GM21786 (cell line): Measurements from ENCODE around the gene VPS13D.
"Not testable (repeated sequence)": the region's sequence is repeated elsewhere in the genome, so short reads cannot be mapped to it uniquely, and the experiment has no call there.

ENCODE experiments used
- ATAC-seq: cut with Tn5 transposase; IDR thresholded peaks from one replicate; pipeline ENCODE4 v1.9.1; 2021; ENCODE audit not compliant: unreplicated experiment

The VPS13D gene

DNA sequence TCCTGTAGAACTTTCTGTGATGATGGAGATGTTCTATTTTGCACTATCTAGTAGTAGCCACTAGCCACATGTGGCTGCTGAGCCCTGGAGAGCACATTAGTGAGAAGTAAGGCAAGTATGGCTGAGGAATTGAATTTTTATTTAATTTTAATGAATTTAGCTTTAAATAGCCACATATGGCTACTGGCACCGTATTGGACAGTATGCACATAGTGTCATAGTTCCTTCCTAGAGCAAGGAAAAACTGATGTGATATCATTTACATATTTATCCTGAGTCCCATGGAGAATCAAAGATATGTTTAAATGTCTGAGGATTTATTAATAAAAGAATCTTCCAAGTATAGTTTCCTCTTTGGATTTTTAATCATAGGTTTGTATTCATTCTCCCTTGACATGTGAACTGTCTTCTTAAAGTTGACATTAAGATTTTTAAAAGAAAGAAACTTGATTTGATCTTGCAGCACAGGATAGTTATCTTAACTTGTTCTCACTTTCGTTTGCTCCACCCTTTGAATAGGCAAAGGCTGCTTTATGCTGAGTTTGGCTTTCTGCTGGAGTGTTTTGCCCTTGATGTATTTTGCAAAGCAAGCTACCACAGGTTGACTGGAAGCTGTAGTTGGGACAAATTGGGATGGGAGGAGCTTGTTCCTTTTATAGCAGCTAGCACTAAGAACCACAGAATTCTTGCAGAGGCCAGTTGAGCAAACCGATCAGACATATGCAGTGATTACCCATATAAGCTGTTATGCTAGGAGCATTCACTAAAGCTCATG, 129.7 kb downstream of the VPS13D start:
- ATAC-seq = no peak

DNA sequence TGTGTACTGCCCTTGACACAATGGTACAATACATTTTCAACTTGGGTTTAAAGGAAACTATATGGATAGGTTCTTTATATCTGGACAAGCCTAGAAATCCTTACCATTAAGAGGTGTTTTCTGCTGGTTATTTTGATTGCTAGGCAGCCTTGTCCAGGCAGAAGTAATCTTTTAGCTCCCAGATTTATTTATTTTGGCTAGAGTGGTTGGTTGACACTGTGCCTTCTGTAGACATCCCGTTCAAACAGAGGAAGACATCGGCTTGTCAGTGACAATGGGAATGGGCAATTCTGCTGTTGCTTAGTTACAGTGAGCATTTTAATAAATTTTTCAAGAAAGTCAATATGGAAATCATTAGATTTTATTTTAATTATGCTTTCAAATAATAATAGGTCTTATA, 138.8 kb downstream of the VPS13D start:
- no peak for ATAC-seq

GRCh38 chr1:12369258-12369657, 139.4 kb downstream of the VPS13D start:
- ATAC-seq = no peak

DNA sequence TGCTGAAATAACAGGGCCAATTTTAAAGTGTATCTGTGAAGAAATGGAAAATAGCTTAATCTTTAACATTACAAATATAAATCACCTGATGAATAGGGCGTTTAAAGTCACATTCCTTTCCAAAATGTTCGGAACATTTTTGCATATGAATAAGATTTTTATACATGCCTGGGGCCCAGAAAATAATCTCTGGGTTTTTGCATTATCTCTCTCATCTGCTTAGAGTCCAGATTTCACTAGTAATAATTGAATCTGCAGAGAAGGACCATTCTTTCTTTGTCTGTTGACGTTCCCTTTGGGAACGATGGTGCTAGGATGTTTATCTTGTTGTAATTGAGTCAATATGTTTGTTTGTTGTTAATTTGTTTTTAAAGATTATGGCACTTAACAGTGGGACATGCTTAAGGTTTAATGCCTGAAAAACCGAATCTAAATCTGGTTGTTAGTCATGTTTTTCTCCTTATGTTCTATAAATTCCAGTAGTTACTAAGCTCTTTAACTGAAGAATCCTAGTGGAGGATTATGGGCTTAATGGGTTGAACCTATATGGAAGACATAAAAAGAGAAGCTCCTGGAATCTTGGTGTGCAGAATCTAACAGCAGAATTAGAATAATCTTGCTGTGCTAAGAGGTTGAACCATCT, 140.6 kb downstream of the VPS13D start:
- ATAC-seq = no peak

- ATAC-seq = no peak
Observed at GRCh38 chr1:12371053-12371452, 141.2 kb downstream of the VPS13D start.

GRCh38 chr1:12372180-12372579, 142.3 kb downstream of the VPS13D start:
- no peak for ATAC-seq

- no peak for ATAC-seq
Observed at GRCh38 chr1:12372761-12373160, 142.9 kb downstream of the VPS13D start.

DNA sequence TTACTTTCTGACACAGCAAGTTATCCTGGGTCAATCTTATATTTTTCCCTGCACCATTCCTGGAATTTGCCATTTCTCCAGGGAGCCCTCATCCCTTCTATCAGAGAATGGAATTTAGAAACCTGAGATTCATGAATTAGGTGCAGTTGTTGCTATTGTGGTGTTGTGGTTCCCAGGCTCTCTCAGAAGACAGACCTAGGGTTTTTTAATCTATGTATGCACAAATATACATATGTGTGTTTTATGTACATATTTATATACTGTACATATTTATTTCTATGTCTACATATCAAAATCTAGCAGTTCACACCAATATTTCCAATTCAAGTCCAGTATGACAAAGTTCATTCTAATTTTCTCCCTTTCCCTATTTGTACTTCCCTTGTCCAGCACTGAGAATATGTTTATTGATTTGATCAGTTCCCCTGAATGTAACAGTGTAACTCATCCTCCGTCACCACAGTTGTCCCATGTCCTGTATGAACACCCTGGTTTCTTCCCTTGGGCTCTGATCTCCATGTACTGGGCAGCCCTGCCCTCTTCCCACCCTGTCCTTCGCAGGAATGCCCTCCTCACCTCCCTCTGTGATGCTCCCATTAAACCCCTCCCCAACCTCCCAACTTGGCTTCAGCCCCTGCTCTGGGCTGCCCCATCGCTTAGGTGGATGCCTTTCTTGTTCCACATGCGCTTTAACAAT, 145.5 kb downstream of the VPS13D start:
- ATAC-seq = no peak

DNA sequence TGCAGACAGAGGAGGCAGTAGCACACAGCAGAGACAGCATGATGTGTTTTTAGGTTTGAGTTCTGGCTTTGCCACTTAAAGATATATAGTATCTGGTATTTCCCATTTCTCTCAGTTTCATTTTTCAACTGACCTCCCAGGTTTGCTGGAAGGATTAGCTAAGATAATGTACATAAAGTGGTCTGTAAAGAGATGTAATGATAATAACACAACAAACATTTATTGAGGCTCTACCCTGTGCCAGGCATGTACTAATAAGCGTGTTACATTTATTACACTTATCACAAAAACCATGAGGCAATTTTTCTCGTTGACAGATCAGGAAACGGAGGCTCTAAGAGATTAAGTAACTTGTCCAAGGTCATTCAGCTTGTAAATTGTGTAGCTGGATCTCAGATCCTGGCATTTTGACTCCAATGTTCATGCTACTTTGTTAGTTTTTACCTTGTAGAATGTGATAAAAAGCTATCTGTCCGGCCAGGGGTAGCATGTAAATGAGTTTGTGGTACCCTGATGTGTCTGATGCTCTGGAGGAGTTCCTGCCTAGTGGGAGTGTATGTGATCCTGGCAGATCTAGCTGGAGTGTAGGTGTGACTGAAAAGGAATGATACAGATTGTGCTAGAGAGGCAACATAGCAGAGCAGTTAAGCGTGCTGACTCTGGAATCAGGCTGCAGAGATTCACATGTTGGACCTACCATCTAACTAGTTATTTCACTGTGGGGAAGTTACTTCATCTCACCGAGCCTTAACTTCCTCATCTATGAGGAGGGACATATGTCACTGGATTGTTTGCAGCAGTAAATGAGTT, 146.6 kb downstream of the VPS13D start:
- no peak for ATAC-seq

GRCh38 chr1:12380326-12381249, 150.8 kb downstream of the VPS13D start:
- no peak for ATAC-seq

- ATAC-seq = no peak
Observed at GRCh38 chr1:12383001-12383400, 153.2 kb downstream of the VPS13D start.

GRCh38 chr1:12383786-12384185, 154.0 kb downstream of the VPS13D start:
- ATAC-seq = no peak

- ATAC-seq = no peak
Observed at GRCh38 chr1:12384836-12385456, 155.1 kb downstream of the VPS13D start.

- ATAC-seq = no peak
Observed at GRCh38 chr1:12386130-12386529, 156.3 kb downstream of the VPS13D start.

DNA sequence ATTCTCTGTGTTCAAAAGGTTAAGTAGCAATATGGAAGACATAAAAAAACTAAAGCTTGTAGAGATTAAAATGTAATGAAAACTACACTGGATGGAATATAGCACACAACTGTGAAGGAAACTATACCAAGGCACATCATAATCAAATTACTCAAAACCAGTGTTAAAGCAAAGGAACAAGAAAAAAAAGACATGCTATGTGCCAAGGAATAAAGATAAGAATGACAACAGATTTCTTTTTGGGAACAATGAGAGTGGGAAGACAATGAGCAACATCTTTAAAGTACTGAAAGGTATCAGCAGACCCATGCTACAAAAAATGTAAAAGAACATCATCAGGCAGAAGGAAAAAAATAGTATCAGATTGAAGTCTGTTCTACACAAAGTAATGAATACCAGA, 157.8 kb downstream of the VPS13D start:
- no peak for ATAC-seq

DNA sequence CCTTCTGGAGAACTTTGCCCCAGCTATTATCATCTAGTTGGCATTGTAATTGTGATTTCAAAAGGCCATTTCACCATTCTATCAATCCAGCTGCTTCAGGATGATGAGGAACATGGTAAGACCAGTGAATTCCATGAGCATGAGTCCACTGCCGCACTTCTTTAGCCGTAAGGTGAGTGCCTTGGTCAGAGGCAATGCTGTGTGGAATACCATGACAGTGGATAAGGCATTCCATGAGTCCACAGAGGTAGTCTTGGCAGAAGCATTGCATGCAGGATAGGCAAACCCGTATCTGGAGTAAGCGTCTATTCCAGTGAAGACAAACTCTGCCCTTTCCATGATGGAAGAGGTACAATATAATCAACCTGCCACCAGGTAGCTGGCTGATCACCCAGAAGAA, 160.5 kb downstream of the VPS13D start:
- not testable (repeated sequence) for ATAC-seq

- no peak for ATAC-seq
Observed at GRCh38 chr1:12397462-12398450, 167.9 kb downstream of the VPS13D start.

GRCh38 chr1:12398479-12398878, 168.6 kb downstream of the VPS13D start:
- no peak for ATAC-seq
